SKM-1 treated with dmso at 0.1 percent for 144 hours (cell line): ENCODE data around the gene ARHGAP45.

Source experiments
- DNase-seq: peaks from one replicate; lab custom pipeline; 2025; ENCODE audit not compliant: unreplicated experiment; lab: John Stamatoyannopoulos, UW

Gene ARHGAP45

DNA sequence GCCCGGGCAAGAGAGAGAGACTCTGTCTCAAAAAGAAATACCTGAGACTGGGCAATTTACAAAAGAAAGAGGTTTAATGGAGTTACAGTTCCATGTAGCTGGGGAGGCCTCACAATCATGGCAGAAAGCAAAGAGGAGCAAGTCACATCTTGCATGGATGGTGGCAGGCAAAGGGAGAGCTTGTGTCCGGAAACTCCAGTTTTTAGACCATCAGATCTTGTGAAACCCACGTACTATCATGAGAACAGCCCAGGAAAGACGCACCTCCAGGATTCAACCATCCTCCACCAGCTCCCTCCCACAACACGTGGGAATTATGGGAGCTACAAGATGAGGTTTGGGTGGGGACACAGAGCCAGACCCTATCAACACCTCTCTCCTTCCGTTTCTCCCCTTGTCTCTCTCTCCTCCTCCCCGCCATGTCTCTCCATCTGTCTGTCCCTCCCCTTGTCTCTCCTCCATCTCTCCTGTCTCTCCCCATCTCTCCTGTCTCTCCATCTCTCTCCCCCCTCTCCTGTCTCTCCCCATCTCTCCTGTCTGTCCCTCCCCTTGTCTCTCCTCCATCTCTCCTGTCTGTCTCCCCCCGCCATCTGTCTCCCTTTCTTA is 18.2 kb downstream of the ARHGAP45 start:
- no peak for DNase-seq

DNA sequence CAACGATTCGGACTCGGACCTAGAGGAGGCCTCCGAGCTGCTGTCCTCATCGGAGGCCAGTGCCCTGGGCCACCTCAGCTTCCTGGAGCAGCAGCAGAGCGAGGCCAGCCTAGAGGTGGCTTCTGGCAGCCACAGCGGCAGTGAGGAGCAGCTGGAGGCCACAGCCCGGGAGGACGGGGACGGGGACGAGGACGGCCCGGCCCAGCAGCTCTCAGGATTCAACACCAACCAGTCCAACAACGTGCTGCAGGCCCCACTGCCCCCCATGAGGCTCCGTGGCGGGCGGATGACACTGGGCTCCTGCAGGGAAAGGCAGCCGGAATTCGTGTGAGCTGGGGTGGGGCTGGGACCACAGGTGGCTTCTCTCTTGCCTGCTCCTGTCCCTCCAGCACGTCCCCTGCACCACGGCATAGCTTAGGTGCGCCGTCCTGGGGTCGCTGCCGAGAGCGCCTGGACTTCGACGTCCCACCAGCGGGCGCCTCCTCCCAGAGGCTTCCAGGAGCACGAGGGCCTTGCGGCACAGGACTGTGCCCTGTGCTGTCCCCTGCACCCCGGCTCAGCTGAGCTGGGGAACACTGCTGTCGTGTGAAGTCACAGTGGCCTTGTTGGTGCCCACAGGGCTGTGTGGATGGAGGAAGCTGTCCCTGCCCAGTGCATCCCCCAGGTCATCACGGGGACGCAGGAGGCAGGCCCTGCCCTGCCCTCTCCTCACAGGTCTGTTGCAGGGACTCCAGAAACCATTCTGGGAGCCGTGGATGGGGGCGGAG is 18.9 kb downstream of the ARHGAP45 start:
- DNase-seq, result no peak

DNA sequence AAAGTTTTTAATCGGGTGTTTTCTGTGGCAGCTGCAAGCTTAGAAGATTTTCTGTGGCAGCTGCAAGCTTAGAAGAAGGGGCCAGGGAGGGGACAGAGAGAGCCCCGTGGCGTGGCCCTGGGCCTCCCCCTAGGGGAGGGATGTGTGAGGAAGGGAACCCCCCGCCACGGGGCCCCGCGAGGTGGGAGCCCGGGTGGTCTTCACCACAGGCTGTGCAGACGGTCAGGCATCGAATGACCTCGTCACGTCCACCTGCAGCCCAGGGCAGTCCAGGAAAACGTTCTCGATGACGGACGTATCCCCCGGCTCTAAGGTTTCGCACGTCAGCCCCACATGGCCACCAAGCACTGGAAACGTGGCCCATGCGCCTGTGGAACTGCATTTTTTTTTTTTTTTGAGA is 19.6 kb downstream of the ARHGAP45 start:
- no peak for DNase-seq

DNA sequence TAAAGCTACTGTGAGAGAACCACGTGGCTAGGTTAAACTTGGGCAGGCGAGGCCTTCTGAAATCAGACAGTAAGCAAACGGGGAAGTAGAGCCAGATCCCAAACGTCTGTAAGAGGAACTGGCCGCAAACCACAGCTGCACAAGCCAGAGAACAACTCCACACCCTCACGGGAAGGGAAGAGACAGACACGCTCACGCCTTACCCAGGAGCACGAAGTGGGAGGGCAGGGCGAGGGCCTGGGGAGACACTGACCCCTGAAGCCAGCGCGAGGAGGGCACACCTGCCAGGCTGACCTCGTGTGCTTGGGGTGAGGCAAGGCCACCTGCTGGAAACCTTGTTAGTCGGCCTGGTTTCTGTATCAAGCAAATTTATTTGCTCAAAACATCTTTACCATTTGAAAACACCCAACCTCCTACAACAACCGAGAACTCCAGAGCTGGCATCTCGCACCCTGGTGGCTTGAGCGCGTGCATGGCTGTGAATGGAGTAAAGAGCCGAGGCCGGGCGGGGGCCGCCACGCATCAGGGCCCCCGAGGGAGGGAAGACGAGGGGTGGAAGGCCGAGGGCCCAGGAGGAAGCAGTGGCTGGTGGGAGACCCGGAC is 20.9 kb downstream of the ARHGAP45 start:
- DNase-seq, result peak; percentile 92

DNA sequence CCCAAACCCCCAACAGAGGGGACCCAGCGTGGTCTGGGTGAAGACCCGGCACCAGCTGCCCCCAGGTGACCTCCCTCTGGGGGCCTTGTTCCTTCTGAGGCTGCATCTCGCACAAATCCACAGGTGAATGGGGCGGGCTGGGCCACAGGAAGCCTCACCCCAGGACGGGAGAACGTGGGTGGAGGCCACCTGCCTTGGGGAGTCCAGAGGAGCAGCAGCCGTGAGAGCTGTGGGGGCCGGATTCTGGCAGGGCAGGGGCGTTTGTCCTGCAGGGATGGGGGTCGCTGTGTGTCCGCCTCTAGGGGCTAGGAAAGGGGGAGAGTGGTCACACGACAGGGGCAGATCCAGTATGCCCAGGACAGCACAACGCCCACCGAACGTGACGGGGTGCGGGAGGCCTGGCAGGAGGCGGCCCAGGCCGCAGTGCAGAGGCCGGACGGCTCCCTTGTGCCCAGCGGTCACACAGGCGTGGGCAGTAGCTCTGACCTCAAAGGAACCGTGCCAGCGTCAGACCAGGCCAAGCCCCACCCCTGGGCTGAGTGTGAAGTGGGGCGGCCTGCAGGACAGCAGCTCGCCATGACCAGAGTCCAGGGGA is 21.5 kb downstream of the ARHGAP45 start:
- no peak for DNase-seq

DNA sequence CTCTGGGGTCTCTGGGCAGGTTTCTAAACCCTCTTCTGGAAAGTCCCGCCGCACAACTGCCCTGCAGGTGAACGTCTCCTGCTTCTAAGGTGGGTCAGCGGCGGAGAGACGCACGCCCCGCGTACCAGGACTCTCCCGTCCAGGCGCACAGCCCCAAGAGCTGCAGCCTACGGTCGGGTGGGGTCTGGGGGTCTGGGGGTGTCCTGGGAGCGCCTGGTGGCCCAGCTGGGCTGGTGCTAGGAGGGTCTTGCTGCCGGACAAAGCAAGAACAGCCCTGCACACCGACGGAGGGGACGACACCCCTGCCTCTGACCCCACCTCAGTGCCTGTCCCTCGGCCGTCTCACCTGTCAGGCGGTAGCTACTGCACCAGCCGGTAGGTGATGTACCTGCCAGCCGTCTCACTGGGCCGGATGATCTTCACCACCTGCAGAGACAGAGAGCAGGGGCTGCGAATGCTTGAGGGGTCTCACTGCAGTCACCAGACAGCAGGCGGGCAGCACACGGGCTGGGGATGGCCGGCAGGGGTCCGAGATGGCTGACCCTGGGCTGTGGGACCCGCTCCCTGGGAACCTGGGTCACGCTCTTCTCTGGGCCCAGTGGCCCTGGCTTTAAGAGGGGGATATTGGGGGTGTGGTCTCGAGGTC is 22.3 kb downstream of the ARHGAP45 start:
- DNase-seq, result no peak

DNA sequence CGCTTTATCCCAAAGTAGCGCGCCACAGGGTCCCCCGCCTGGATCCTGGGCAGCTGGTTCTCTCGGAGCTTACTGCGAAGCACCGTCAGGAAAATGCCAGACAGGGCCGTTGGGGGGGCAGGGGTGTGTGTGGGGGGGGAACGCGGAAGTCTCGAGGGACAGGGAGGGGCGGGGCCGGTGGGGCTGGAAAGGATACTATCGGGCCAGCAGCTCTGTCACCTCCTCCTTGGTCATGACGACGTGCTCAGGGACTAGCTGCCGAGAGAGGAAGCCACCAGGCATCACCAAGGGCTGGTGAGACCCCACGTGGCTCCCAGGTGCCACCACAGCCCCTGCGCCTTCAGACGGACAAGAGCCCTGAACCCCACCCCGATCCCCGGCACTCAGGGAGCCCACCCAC is 22.9 kb downstream of the ARHGAP45 start:
- DNase-seq, result no peak

DNA sequence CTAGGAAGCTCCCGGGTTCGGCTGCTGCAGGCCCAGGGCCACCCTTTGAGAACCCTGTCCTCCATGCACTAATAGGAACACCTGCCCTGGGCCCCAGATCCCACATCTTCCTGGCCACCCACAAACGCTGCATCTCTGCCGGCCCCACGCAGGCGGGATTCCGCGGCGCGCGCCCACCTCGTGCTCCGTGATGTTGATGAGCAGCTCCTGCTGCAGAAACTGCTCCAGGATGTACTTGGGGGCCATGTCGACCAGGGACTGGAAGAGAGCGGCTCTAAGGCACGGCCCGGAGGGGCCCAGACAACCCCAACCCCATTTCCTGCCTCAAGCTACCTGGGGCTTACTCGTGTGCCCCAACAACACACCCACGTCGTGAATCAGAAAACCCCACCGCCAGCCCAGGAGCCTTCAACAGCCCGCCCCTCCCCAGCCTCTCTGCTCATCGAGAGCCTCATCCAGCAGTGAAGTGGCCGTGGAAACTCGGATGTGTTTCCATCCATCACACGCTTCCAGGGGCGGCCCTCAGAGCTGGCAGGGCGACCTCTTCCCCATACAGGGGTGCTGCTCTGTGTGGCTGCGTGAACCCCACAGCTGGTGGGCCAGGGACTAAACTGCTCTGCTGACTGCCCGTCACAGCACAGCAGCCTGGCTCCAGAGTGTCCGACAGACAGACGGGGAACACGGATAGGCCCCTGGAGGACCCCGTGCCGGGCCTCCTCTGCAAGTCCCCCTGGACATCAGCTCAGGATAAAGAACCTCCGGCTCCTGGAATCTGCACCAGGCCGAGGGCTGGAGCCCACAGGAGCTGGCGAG is 24.0 kb downstream of the ARHGAP45 start:
- DNase-seq, result no peak

DNA sequence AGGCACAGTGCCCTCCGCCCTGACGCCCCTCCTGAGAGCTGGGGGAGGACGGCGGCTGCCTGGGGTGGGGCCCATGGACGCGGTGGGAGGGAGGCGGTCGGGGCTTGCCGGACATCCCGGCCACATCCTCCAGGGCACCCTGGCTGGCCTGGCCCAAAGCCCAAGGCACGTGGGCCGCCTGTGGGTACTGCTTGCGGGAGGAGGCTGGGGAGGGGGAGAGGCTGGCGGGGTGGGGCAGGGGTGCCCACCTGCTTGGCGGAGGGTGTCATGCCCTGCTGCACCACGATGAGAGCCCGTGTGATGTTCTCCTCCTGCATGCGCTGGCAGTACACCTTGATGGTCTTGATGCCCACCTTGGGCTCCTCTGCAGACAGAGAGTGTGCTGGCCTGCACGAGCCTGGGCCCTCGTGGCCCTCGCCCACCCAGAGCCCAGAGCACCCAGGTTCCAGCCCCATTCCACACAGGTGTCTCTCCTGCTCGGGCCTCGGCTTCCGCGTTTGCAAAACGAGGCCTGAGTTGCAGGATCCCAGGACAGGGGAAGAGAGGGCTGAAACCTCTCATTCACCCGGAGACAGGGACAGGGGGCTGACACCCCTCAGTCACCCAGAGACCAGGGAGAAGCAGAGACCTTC is 24.7 kb downstream of the ARHGAP45 start:
- no peak for DNase-seq

DNA sequence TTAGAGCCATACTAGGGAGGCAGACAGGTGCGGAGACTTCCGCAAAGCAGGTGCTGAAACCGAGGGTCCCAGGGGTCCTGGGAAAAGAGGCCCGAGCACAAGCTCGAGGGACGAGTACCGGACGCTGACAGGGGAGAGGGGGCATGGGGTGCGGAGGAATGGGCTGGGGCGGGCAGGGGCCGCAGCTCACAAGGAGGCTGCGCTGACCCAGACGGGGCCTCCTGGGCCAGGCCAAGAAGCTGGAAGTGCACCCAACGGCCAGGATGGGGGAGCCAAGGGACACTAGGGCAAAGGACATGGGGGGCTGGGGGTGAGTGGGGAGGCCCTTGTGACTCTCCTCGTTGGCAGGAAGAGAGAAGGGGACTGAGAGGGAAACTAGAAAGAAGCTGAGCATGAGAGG is 26.4 kb downstream of the ARHGAP45 start:
- no peak for DNase-seq

DNA sequence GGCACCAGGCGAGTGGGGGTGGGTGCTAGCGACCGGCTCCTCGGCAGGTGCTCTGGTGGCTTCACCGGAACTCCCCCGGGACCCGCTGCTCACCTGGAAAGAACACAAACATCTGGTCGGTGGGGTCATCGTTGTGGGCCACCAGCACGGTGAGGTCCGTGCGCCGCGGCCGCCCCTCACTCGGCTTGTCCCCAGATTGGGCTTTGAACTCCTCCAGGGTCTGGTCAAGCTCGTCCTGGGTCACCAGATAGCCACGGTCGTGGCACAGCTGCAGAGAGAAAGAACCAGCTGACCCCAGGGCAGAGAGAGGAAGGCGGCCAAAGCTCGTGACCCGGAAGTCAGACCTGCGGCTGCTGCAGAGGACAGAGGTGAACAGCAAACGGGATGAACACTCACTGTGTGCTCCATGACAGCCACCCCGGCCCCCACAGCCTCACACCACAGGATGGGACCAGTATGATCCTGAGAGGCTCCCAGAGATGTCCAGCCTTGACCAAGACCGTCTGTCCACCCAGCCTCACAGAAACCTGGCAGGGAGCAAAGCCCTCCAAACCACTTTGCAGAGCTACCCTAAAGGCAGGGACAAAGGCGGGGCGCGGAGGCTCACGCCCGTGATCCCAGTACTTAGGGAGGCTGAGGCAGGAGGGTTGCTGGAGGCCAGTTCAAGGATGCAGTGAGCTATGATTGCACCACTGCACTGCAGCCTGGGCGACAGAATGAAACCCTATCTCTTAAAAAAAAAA is 27.0 kb downstream of the ARHGAP45 start:
- DNase-seq, result no peak

DNA sequence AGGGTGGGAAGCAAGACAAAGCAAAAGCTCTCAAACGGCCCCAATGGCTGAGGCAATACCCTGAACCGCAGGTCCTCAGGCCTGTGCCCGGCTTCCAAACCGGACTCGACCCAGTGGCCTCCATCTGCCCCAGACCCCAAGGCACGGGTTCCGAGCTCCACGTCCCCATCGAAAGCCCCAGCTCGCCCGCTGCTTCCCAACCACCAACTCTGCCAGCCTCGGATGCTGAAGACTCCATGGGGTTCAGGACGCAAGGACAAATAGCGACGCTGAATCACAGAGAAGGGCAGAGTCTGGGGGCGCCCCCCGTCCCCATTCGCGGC is 27.6 kb downstream of the ARHGAP45 start:
- no peak for DNase-seq

DNA sequence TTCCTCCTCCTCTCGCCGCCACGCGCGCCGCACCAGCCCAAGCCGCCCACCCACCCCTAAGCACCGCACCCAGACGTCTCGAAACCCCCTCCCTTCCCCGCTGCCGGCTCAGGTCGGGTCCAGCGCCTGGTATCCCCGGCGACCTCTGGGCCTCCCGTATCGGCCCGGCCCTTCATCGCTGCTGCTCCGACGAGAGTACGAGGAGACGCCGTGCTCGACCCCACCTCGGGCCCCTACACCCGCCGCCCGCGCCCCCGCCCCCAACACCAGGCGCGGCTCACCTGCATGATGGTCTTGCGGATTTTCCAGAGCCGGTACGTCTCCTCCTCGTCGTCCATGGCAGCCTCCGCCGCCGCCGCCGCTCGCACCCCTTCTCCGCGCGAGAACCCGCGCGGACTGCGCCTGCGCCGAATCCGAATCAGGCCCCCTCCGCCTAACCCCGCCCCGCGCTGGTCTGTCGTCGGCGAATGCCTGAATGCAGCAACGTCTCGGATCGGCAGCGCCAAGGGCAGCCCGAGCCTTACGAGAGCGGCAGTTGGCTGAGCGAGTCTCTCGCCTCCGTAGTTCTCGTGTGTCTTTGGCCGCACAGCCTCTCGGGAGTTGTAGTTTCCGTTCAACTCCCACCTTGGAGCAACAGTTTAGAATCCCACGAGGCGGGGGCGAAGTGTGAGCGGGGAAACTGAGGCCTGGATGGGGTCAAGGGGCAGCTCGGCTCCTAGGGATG is 28.2 kb downstream of the ARHGAP45 start, which contains the start of gene POLR2E:
Gene POLR2E (minus strand): TSS at position 398 of the 724 bp plus-strand sequence. CDS start 60 bp downstream, at position 338.
- DNase-seq, result peak; percentile 95

DNA sequence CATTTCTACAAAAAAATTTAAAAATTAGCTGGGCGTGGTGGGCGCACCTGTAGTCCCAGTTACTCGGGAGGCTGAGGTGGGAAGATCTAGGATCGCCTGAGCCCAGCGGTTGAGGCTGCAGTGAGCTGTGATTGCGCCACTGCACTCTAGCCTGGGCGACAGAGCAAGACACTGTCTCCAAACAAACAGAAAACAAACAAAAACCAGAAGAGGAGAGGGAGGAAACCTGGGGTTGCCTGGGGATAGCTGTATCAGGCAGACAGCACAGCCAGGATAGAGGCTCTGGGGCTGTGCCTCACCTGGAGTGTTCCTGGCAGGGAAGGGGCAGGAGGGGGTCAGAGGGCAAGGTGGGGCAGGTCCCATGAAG is 30.8 kb downstream of the ARHGAP45 start:
- no peak for DNase-seq

DNA sequence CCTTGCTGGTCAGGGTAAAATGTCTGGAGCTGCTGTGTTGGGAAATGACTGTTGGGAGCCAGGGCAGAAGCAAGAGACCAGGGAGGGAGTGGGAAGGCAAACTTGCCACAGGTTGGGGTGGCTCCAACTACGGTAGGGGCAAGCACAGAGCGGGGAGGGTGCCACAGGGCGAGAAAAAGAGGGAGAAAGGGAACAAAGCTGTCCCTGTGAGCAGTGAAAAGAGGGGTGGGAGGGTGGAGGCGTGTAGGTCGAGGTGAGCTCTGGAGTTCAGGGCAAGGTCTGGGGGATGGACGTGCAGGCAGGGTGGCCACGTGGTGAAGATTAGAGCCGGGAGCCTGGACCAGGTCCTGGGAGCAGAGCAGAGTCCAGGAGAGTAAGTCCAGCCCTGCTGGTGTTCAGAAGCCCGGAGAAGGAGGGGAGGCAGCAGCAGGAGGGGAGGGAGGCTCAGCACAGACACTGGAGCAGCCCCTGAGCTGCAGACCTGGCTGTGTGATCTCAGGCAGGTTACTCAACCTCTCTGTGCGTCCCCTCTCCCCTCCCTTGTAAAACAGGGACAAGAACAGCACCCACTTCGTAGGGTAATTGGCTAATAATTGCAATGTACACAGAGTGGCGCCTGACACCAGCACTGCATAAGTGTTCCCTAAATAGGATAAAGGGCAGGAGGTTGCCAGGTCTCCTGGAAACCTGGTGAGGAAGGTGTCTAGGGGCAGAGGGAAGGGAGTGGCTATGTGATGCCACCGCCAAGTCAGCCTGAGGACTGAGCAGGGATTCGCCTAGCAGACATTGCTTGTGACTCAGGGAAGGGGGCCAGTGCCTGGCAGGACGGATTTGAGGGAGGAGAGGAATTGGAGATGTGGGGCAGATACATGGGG is 31.4 kb downstream of the ARHGAP45 start:
- no peak for DNase-seq

DNA sequence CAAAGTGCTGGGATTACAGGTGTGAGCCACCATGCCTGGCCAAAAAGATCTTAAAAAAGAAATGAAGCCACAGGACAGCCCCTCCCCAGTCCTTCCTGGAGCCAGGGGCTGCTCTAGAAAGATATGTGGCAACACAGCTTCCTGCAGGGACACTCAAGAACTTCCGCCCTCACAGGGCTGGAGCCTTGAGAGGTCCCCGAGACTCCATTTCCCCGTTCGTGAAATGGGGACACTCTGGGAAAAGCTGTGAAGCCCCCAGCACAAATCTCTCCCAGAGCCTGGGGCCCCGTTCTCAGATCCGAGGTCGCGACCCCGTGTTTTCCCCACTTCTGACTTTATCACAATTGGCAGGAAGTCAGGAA is 34.4 kb downstream of the ARHGAP45 start:
- peak; percentile 71 for DNase-seq

DNA sequence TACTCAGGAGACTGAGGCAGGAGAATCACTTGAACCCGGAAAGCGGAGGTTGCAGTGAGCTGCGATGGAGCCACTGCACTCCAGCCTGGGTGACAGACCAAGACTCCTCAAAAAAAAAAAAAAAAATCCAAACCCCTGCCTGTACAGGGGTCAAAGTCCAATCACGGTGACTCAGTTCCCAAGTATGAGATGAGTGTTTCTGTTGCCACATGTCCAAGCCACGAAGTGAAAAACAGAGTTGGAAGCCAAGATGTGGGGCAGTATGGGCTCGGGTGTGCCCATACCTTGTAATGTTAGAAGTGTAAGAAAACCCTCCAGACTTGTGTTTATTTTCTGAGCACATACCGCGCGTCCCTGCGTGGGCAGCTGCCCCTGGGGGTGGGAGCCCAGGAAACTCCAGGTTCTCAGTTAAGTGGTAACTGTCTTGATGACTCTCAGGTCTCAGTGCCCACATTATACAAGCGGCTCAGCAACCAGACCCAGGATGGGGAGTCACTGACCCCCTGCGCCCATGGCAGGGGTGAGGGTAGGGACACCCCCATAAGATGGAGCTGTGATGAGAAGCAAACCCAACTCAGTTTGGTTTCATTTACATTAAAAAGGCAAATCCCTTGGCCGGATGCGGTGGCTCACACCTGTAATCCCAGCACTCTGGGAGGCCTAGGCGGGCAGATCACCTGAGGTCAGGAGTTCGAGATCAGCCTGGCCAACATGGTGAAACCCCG is 35.6 kb downstream of the ARHGAP45 start:
- no peak for DNase-seq
